ENCODE data around the gene CDKAL1.
A peak's percentile ranks its signal among the peaks of the same experiment; 100 is the strongest.

Gene CDKAL1

GRCh38 chr6:21003780-21004541 is 469.7 kb downstream of the CDKAL1 start:
- H3K27ac ChIP-seq (ENCODE audit: low read depth, low read length, severe bottlenecking): no peak overlapping the region
- peaks cover 18% of the 10 kb centered on the region for H3K4me1 ChIP-seq (ENCODE audit: control insufficient read depth, insufficient read depth, low read length, poor library complexity, severe bottlenecking)
- no peak overlapping the region for H3K4me3 ChIP-seq (ENCODE audit: extremely low read depth, insufficient read depth, low read length, poor library complexity, severe bottlenecking)
- no peaks in the 10 kb centered on the region for H3K36me3 ChIP-seq (ENCODE audit: control insufficient read depth, insufficient read depth, low read length)
- WGBS, 2 experiments (ENCODE audit: insufficient coverage in 2 of 2): no CpG with 5 or more reads among the region's 3 CpGs
- H3K9me3 ChIP-seq (ENCODE audit: control insufficient read depth, low read length): no peaks in the 10 kb centered on the region

GRCh38 chr6:21005816-21006570 is 471.7 kb downstream of the CDKAL1 start:
- 90 to 100% methylated on average over 1 to 2 of the region's 3 CpGs for WGBS, 2 experiments (ENCODE audit: insufficient coverage in 2 of 2)
- H3K27ac ChIP-seq (ENCODE audit: low read depth, low read length, severe bottlenecking): no peak overlapping the region
- no peaks in the 10 kb centered on the region for H3K36me3 ChIP-seq (ENCODE audit: control insufficient read depth, insufficient read depth, low read length)

GRCh38 chr6:21019614-21020013 is 485.4 kb downstream of the CDKAL1 start:
- no peaks in the 10 kb centered on the region for H3K36me3 ChIP-seq (ENCODE audit: control insufficient read depth, insufficient read depth, low read length)
- WGBS, 2 experiments (ENCODE audit: insufficient coverage in 2 of 2): no CpG with 5 or more reads among the region's 2 CpGs
- peaks cover 14% of the 10 kb centered on the region for H3K4me1 ChIP-seq (ENCODE audit: control insufficient read depth, insufficient read depth, low read length, poor library complexity, severe bottlenecking)
- H3K9me3 ChIP-seq (ENCODE audit: control insufficient read depth, low read length): no peaks in the 10 kb centered on the region
- no peak overlapping the region for H3K27ac ChIP-seq (ENCODE audit: low read depth, low read length, severe bottlenecking)
- H3K4me3 ChIP-seq (ENCODE audit: extremely low read depth, insufficient read depth, low read length, poor library complexity, severe bottlenecking): no peak overlapping the region

More at GRCh38 chr6:21005816-21006570, 471.7 kb downstream of the CDKAL1 start:
- Histone ChIP-seq H3K9me3 (ENCODE audit: control insufficient read depth, low read length) (no peaks in the 10 kb centered on the region), H3K4me1 (ENCODE audit: control insufficient read depth, insufficient read depth, low read length, poor library complexity, severe bottlenecking) (peaks cover 14% of the 10 kb centered on the region), H3K4me3 (ENCODE audit: extremely low read depth, insufficient read depth, low read length, poor library complexity, severe bottlenecking) (no peak overlapping the region)

GRCh38 chr6:21022343-21023107 is 488.3 kb downstream of the CDKAL1 start:
- WGBS, 2 experiments (ENCODE audit: insufficient coverage in 2 of 2): 53 to 57% methylated on average over 4 to 5 of the region's 7 CpGs
- H3K36me3 ChIP-seq (ENCODE audit: control insufficient read depth, insufficient read depth, low read length): peaks cover under 1% of the 10 kb centered on the region
- no peak overlapping the region for H3K4me3 ChIP-seq (ENCODE audit: extremely low read depth, insufficient read depth, low read length, poor library complexity, severe bottlenecking)
- peaks cover 5% of the 10 kb centered on the region for H3K9me3 ChIP-seq (ENCODE audit: control insufficient read depth, low read length)
- H3K4me1 ChIP-seq (ENCODE audit: control insufficient read depth, insufficient read depth, low read length, poor library complexity, severe bottlenecking): peaks cover 14% of the 10 kb centered on the region
- peak overlapping the region; percentile 83 for H3K27ac ChIP-seq (ENCODE audit: low read depth, low read length, severe bottlenecking)

DNA sequence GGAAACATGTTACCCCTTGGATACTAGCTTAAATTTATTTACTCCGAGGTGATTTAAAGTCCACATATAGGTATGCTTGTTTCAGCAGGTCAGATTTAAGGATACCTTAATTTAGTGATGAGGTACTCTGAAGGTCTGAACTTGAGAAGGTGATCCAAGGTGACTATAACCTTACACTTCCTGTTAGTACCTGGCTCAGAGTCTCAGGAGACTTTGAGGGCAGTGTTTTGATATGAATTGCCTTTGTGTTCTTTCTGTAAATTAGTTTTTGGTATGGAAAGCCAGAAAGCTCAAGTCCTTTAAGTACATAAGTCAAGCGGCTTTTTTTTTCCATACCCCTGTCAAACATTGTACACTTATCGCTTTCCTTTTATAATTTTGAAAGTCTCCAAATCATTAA is 489.0 kb downstream of the CDKAL1 start:
- WGBS, 2 experiments (ENCODE audit: insufficient coverage in 2 of 2): no CpG with 5 or more reads among the region's 3 CpGs
- no peak overlapping the region for H3K4me3 ChIP-seq (ENCODE audit: extremely low read depth, insufficient read depth, low read length, poor library complexity, severe bottlenecking)
- H3K27ac ChIP-seq (ENCODE audit: low read depth, low read length, severe bottlenecking): no peak overlapping the region
- peaks cover 9% of the 10 kb centered on the region for H3K9me3 ChIP-seq (ENCODE audit: control insufficient read depth, low read length)
- peaks cover 14% of the 10 kb centered on the region for H3K4me1 ChIP-seq (ENCODE audit: control insufficient read depth, insufficient read depth, low read length, poor library complexity, severe bottlenecking)
- peaks cover 5% of the 10 kb centered on the region for H3K36me3 ChIP-seq (ENCODE audit: control insufficient read depth, insufficient read depth, low read length)

DNA sequence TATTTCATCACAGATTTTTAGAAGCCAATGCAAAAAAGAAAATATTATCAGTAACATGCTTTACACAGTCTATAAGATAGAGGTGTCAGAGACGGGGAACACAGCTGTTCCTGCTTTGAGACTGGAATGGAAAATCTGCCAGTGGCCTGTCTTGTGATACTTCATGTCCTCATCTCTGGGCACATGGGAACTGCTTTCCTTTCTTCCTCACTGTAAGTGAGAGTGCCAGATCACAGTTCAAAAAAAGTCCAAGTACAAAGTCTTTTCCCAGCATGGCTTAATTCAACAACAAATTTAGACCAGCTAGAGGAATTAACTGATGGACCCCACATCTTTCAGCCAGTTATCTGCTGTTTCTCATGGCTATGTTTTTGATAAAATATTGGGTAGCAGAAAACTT is 490.4 kb downstream of the CDKAL1 start:
- 100% methylated on average over 1 of the region's 1 CpG for WGBS, 2 experiments (ENCODE audit: insufficient coverage in 2 of 2)
- peaks cover 5% of the 10 kb centered on the region for H3K36me3 ChIP-seq (ENCODE audit: control insufficient read depth, insufficient read depth, low read length)
- peaks cover 9% of the 10 kb centered on the region for H3K9me3 ChIP-seq (ENCODE audit: control insufficient read depth, low read length)
- H3K4me3 ChIP-seq (ENCODE audit: extremely low read depth, insufficient read depth, low read length, poor library complexity, severe bottlenecking): no peak overlapping the region
- H3K4me1 ChIP-seq (ENCODE audit: control insufficient read depth, insufficient read depth, low read length, poor library complexity, severe bottlenecking): peaks cover 14% of the 10 kb centered on the region
- no peak overlapping the region for H3K27ac ChIP-seq (ENCODE audit: low read depth, low read length, severe bottlenecking)

DNA sequence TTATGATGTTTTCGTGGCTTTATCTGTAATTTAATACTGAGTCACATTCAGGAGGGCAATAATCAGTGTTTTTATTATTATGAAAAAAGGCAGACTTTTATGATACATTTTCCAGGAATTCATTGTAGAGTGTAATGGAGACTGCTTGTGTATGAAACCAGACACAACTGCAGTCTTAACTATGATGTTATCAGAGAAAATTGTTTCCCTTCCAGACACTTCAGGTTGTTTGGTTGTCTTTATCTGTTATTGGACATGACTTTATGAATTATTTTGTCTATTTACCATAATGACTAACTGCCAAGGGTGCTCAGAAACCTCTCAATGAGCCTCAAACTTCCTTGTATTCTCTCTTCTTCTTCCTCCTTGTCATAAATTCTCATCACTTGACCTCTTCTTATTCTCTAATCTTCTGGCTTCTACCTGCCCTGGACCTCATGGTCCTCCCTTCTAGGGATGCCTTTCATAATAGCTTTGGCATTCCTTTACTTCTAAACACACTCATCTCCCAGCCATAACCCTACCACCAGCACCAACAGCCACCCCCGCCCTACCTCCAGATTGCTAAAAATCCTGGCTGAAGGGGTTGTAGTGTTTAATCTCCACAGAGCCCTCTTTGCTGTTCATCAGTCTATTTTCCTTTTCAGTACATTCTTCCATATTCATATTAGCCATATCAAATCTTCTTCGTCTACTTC is 492.5 kb downstream of the CDKAL1 start:
- Histone ChIP-seq H3K36me3 (ENCODE audit: control insufficient read depth, insufficient read depth, low read length) (peaks cover 5% of the 10 kb centered on the region), H3K4me1 (ENCODE audit: control insufficient read depth, insufficient read depth, low read length, poor library complexity, severe bottlenecking) (peaks cover 10% of the 10 kb centered on the region), H3K27ac (ENCODE audit: low read depth, low read length, severe bottlenecking) (no peak overlapping the region), H3K9me3 (ENCODE audit: control insufficient read depth, low read length) (peaks cover 9% of the 10 kb centered on the region), H3K4me3 (ENCODE audit: extremely low read depth, insufficient read depth, low read length, poor library complexity, severe bottlenecking) (no peak overlapping the region)
- WGBS, 2 experiments (ENCODE audit: insufficient coverage in 2 of 2): 100% methylated on average over 1 to 2 of the region's 3 CpGs

- H3K36me3 ChIP-seq (ENCODE audit: control insufficient read depth, insufficient read depth, low read length): peaks cover 5% of the 10 kb centered on the region
- H3K27ac ChIP-seq (ENCODE audit: low read depth, low read length, severe bottlenecking): no peak overlapping the region
- peaks cover 9% of the 10 kb centered on the region for H3K9me3 ChIP-seq (ENCODE audit: control insufficient read depth, low read length)
- 90 to 100% methylated on average over 1 of the region's 2 CpGs for WGBS, 2 experiments (ENCODE audit: insufficient coverage in 2 of 2)
- no peak overlapping the region for H3K4me3 ChIP-seq (ENCODE audit: extremely low read depth, insufficient read depth, low read length, poor library complexity, severe bottlenecking)
- peaks cover 4% of the 10 kb centered on the region for H3K4me1 ChIP-seq (ENCODE audit: control insufficient read depth, insufficient read depth, low read length, poor library complexity, severe bottlenecking)
These were observed 493.2 kb downstream of the CDKAL1 start for GRCh38 chr6:21027507-21027906.

- Histone ChIP-seq H3K36me3 (ENCODE audit: control insufficient read depth, insufficient read depth, low read length) (peaks cover 5% of the 10 kb centered on the region), H3K9me3 (ENCODE audit: control insufficient read depth, low read length) (peaks cover 9% of the 10 kb centered on the region), H3K4me3 (ENCODE audit: extremely low read depth, insufficient read depth, low read length, poor library complexity, severe bottlenecking) (no peak overlapping the region), H3K4me1 (ENCODE audit: control insufficient read depth, insufficient read depth, low read length, poor library complexity, severe bottlenecking) (no peaks in the 10 kb centered on the region), H3K27ac (ENCODE audit: low read depth, low read length, severe bottlenecking) (no peak overlapping the region)
- WGBS, 2 experiments (ENCODE audit: insufficient coverage in 2 of 2): 91 to 97% methylated on average over 3 to 4 of the region's 5 CpGs
These were observed 496.9 kb downstream of the CDKAL1 start for GRCh38 chr6:21031182-21031581.

DNA sequence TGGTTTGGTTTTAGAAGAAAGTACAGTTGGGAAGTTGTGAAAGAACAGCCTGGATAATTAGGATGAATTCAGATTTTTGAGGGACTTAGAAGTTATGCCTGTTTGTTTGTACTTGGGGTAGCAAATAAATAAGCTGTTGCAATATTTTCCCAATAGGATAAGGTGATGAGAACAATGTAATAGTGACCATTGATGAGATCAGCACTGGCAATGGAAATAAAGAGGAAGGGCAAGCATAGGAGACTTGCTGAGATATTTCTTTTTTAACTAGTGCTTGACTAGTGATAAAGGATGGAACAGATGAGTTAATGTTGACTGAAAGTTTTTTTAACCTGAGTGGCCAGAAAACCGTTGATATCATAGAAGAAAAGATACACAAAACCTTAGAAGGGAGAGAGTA is 498.8 kb downstream of the CDKAL1 start:
- Histone ChIP-seq H3K27ac (ENCODE audit: low read depth, low read length, severe bottlenecking) (no peak overlapping the region), H3K9me3 (ENCODE audit: control insufficient read depth, low read length) (no peaks in the 10 kb centered on the region), H3K4me3 (ENCODE audit: extremely low read depth, insufficient read depth, low read length, poor library complexity, severe bottlenecking) (no peak overlapping the region), H3K4me1 (ENCODE audit: control insufficient read depth, insufficient read depth, low read length, poor library complexity, severe bottlenecking) (no peaks in the 10 kb centered on the region), H3K36me3 (ENCODE audit: control insufficient read depth, insufficient read depth, low read length) (no peaks in the 10 kb centered on the region)
- WGBS, 2 experiments (ENCODE audit: insufficient coverage in 2 of 2): 83 to 100% methylated on average over 1 of the region's 1 CpG
